H1 (cell line): ENCODE results near the gene TPSAB1. TPM values are rescaled to one million over a fixed set of nuclear protein-coding genes. Genes with fewer than 3 reads are reported as not detected.
A peak's percentile ranks its signal among the peaks of the same experiment; 100 is the strongest.

ENCODE experiments used
- CTCF ChIA-PET: fragments of 300-600 bp; sonication (Branson Sonifier 250); formaldehyde crosslinking; loops from one replicate; lab custom pipeline; 2021; ENCODE audit not compliant: partially characterized antibody; lab: Charles Lee
- POLR2A ChIA-PET: fragments of 300-600 bp; sonication (Branson Sonifier 250); formaldehyde crosslinking; loops from one replicate; lab custom pipeline; 2021; ENCODE audit warnings: inconsistent platforms; ENCODE audit not compliant: partially characterized antibody; lab: Charles Lee
- DNase-seq, 2 experiments: peaks; one replicate each; pipeline versions ENCODE4 v3.0.0 to v3.0.0-alpha.2; 2010 to 2022; ENCODE audit warnings: low spot score in 2 of 2, low read depth in 1 of 2, mixed read lengths in 1 of 2
- FAIRE-seq: peaks from 2 replicates; lab custom pipeline; 2011; peaks lifted over from hg19 to GRCh38; lab: Jason Lieb, UNC
- H2AFZ ChIP-seq: 2 replicates; pipeline ENCODE4 v1.8.1; 2012; ENCODE audit warnings: low read length, inconsistent platforms
- H2AK5ac ChIP-seq: 2 replicates; pipeline ENCODE4 v1.6.1; 2013; ENCODE audit warnings: low read depth, low read length
- H2BK120ac ChIP-seq: replicated peaks from 2 replicates; pipeline ENCODE3; 2013; ENCODE audit warnings: low read depth, low read length, inconsistent platforms
- H2BK12ac ChIP-seq: 2 replicates; pipeline ENCODE4 v1.6.1; 2013; ENCODE audit warnings: low read depth, low read length
- H2BK15ac ChIP-seq: 2 replicates; pipeline ENCODE4 v1.6.1; 2013; ENCODE audit warnings: low read length
- H2BK20ac ChIP-seq: 2 replicates; pipeline ENCODE4 v1.6.1; 2013; ENCODE audit warnings: low read length
- H2BK5ac ChIP-seq: 2 replicates; pipeline ENCODE4 v1.6.1; 2013; ENCODE audit warnings: low read depth, low read length
- H3K14ac ChIP-seq: 2 replicates; pipeline ENCODE4 v1.6.1; 2013; ENCODE audit warnings: inconsistent platforms; ENCODE audit not compliant: insufficient read length
- H3K18ac ChIP-seq: 2 replicates; pipeline ENCODE4 v1.6.1; 2013; ENCODE audit warnings: low read length; ENCODE audit errors: extremely low read depth
- H3K23ac ChIP-seq: 2 replicates; pipeline ENCODE4 v1.6.1; 2013; ENCODE audit warnings: inconsistent platforms; ENCODE audit not compliant: insufficient read length
- H3K23me2 ChIP-seq: 2 replicates; pipeline ENCODE4 v1.6.1; 2013; ENCODE audit warnings: low read depth, low read length
- H3K27ac ChIP-seq: 2 replicates; pipeline ENCODE4 v1.6.1; 2011; ENCODE audit warnings: low read depth, low read length, inconsistent platforms
- H3K27me3 ChIP-seq, 4 experiments: replicated peaks in 1 of 4; 1 replicate in 1 of 4; 2 replicates in 3 of 4; pipeline versions ENCODE4 v1.6.1 to v1.8.1; 2011 to 2013; ENCODE audit warnings: low read length in 3 of 4, mild to moderate bottlenecking in 3 of 4, inconsistent platforms in 2 of 4, mixed read lengths in 2 of 4, moderate library complexity in 1 of 4; ENCODE audit not compliant: control insufficient read depth in 3 of 4, insufficient read depth in 3 of 4; ENCODE audit errors: extremely low read depth in 1 of 4
- H3K36me3 ChIP-seq, 4 experiments: 2 replicates each; pipeline versions ENCODE4 v1.6.1 to v1.8.1; 2011 to 2013; ENCODE audit warnings: mild to moderate bottlenecking in 4 of 4, low read length in 3 of 4, moderate library complexity in 2 of 4, control low read depth in 1 of 4, inconsistent platforms in 1 of 4; ENCODE audit not compliant: insufficient read depth in 4 of 4, control insufficient read depth in 2 of 4
- H3K4ac ChIP-seq: replicated peaks from 2 replicates; pipeline ENCODE3; 2013; ENCODE audit warnings: low read length, low read depth, mixed read lengths, inconsistent platforms; ENCODE audit not compliant: insufficient read length
- H3K4me1 ChIP-seq, 4 experiments: replicated peaks in 1 of 4; 1 replicate in 1 of 4; 2 replicates in 3 of 4; pipeline versions ENCODE4 v1.6.1 to v1.8.1; 2011 to 2013; ENCODE audit warnings: low read length in 3 of 4, inconsistent platforms in 2 of 4, mixed read lengths in 1 of 4; ENCODE audit not compliant: insufficient read depth in 4 of 4, control insufficient read depth in 3 of 4
- H3K4me2 ChIP-seq, 2 experiments: 2 replicates each; pipeline versions ENCODE4 v1.6.1 to v1.8.1; 2011 to 2013; ENCODE audit warnings: low read depth in 2 of 2, low read length in 2 of 2, control low read depth in 1 of 2, inconsistent platforms in 1 of 2, mild to moderate bottlenecking in 1 of 2; ENCODE audit not compliant: insufficient read depth in 1 of 2
- H3K4me3 ChIP-seq, 4 experiments: fragments of 200-600, 300-600 bp in 1 of 4; sonication (generic), shearing (Covaris generic), sonication (Bioruptor Twin) in 1 of 4; 2 replicates each; pipeline versions ENCODE4 v1.5.1 to v1.8.1; 2011 to 2016; ENCODE audit warnings: low read length in 4 of 4, low read depth in 3 of 4, control low read depth in 2 of 4, inconsistent platforms in 2 of 4, mild to moderate bottlenecking in 2 of 4, mixed read lengths in 1 of 4, moderate library complexity in 1 of 4; ENCODE audit not compliant: insufficient read depth in 2 of 4; ENCODE audit errors: extremely low read depth in 1 of 4
- H3K56ac ChIP-seq: replicated peaks from 2 replicates; pipeline ENCODE3; 2013; ENCODE audit warnings: low read depth, mild to moderate bottlenecking, mixed read lengths, low read length, inconsistent platforms; ENCODE audit not compliant: insufficient read length
- H3K79me1 ChIP-seq: 2 replicates; pipeline ENCODE4 v1.6.1; 2013; ENCODE audit warnings: low read depth, low read length, control low read depth
- H3K79me2 ChIP-seq, 2 experiments: 2 replicates each; pipeline versions ENCODE4 v1.6.1 to v1.8.1; 2012 to 2013; ENCODE audit warnings: low read length in 2 of 2, mild to moderate bottlenecking in 2 of 2, inconsistent platforms in 1 of 2; ENCODE audit not compliant: insufficient read depth in 2 of 2, control insufficient read depth in 1 of 2
- H3K9ac ChIP-seq, 4 experiments: replicated peaks in 1 of 4; 1 replicate in 1 of 4; 2 replicates in 3 of 4; pipeline versions ENCODE4 v1.6.1 to v1.8.1; 2011 to 2013; ENCODE audit warnings: low read depth in 3 of 4, low read length in 3 of 4, control low read depth in 2 of 4, mild to moderate bottlenecking in 2 of 4, moderate library complexity in 2 of 4, inconsistent platforms in 1 of 4; ENCODE audit errors: extremely low read depth in 1 of 4
- H3K9me3 ChIP-seq, 2 experiments: 2 replicates each; pipeline versions ENCODE4 v1.6.1 to v1.8.1; 2012 to 2013; ENCODE audit warnings: mild to moderate bottlenecking in 2 of 2, moderate library complexity in 2 of 2, control low read depth in 1 of 2, inconsistent platforms in 1 of 2, low read depth in 1 of 2, low read length in 1 of 2, mixed read lengths in 1 of 2; ENCODE audit not compliant: insufficient read depth in 2 of 2
- H4K20me1 ChIP-seq, 2 experiments: replicated peaks in 1 of 2; 2 replicates each; pipeline versions ENCODE3 to v1.8.1; 2011 to 2013; ENCODE audit warnings: inconsistent platforms in 2 of 2, low read length in 2 of 2, mild to moderate bottlenecking in 1 of 2; ENCODE audit not compliant: insufficient read depth in 2 of 2, control insufficient read depth in 1 of 2
- H4K5ac ChIP-seq: 2 replicates; pipeline ENCODE4 v1.6.1; 2013; ENCODE audit warnings: low read length, low read depth, mixed read lengths, inconsistent platforms; ENCODE audit not compliant: insufficient read length
- H4K8ac ChIP-seq: 2 replicates; pipeline ENCODE4 v1.8.0; 2013; ENCODE audit warnings: mild to moderate bottlenecking, moderate library complexity, low read length, inconsistent platforms; ENCODE audit not compliant: insufficient read depth; ENCODE audit errors: extremely low read depth
- H4K91ac ChIP-seq: replicated peaks from 2 replicates; pipeline ENCODE3; 2013; ENCODE audit warnings: low read length, mixed read lengths, inconsistent platforms; ENCODE audit not compliant: insufficient read length
- BCL11A ChIP-seq, 2 experiments: IDR thresholded peaks; one replicate each; pipeline ENCODE4 v1.6.1; 2011; ENCODE audit warnings: low read depth in 2 of 2, low read length in 2 of 2, mild to moderate bottlenecking in 2 of 2
- CBX5 ChIP-seq: fragments of 300-800, 300-1000 bp; sonication (generic); IDR thresholded peaks from 2 replicates; pipeline ENCODE4 v1.7.1; 2016; ENCODE audit warnings: antibody characterized with exemption, low read length, low read depth
- EP300 ChIP-seq, 2 experiments: IDR thresholded peaks; 1 replicate in 1 of 2; 2 replicates in 1 of 2; pipeline ENCODE4 v1.6.1; 2011 to 2012; ENCODE audit warnings: low read depth in 2 of 2, low read length in 2 of 2, mild to moderate bottlenecking in 2 of 2, borderline replicate concordance in 1 of 2, inconsistent platforms in 1 of 2, moderate library complexity in 1 of 2
- GABPA ChIP-seq: IDR thresholded peaks from 2 replicates; pipeline ENCODE4 v1.6.1; 2011; ENCODE audit warnings: mild to moderate bottlenecking, low read length, moderate library complexity, borderline replicate concordance; ENCODE audit not compliant: insufficient read depth
- GTF2F1 ChIP-seq: IDR thresholded peaks from 2 replicates; pipeline ENCODE4 v1.6.1; 2012; ENCODE audit warnings: low read depth, low read length, improper control_type of control experiment, borderline replicate concordance
- MAFK ChIP-seq: IDR thresholded peaks from 2 replicates; pipeline ENCODE4 v1.6.1; 2012; ENCODE audit warnings: low read depth, mild to moderate bottlenecking, improper control_type of control experiment, low read length
- RFX5 ChIP-seq: IDR thresholded peaks from 2 replicates; pipeline ENCODE4 v1.6.1; 2011; ENCODE audit warnings: low read depth, low read length, improper control_type of control experiment, borderline replicate concordance
- RXRA ChIP-seq: IDR thresholded peaks from 2 replicates; pipeline ENCODE4 v1.6.1; 2011; ENCODE audit warnings: low read depth, mild to moderate bottlenecking, low read length, moderate library complexity; ENCODE audit not compliant: insufficient read depth
- TAF7 ChIP-seq: optimal IDR thresholded peaks from 2 replicates; pipeline ENCODE3; 2011; ENCODE audit warnings: low read depth, mild to moderate bottlenecking, inconsistent platforms, low read length, moderate library complexity, borderline replicate concordance
- TCF12 ChIP-seq: IDR thresholded peaks from 2 replicates; pipeline ENCODE4 v1.6.1; 2011; ENCODE audit warnings: low read depth, mild to moderate bottlenecking, low read length
- WGBS, 2 experiments: shearing (Covaris generic) in 1 of 2; methylation state at CpG; one replicate each; pipeline versions ENCODE4 v1.1.6 to v1.1.7; 2013 to 2015; ENCODE audit warnings: low lambda C conversion rate in 2 of 2, mixed read lengths in 2 of 2, inconsistent platforms in 1 of 2, low coverage in 1 of 2, missing lambda C conversion rate in 1 of 2; ENCODE audit not compliant: insufficient replicate concordance in 2 of 2, insufficient coverage in 1 of 2, insufficient read length in 1 of 2; ENCODE audit errors: extremely low coverage in 1 of 2, missing lambda C conversion rate in 1 of 2; 5-methylcytosine and 5-hydroxymethylcytosine counted together
- polyA plus RNA-seq, 7 experiments: library from polyadenylated mRNA; depleted of rRNA in 3 of 7; stranded (reverse) in 5 of 7; unstranded in 2 of 7; fragments of >200 nt in 5 of 7; fragments of 200-250 nt in 2 of 7; gene quantifications; 1 replicate in 5 of 7; 2 replicates in 1 of 7; 4 replicates in 1 of 7; pipeline versions ENCODE4 v1.2.1 to v1.2.3, GENCODE V29; 2011 to 2013; ENCODE audit warnings: missing spikeins in 2 of 7, mixed read lengths in 2 of 7
- total RNA-seq: library from RNA; stranded (reverse); fragmentation: NEBNext Ultra II Directional; extraction: Animal tissue kit (Norgen Biotek cat#: 25700); gene quantifications from 2 replicates; pipeline ENCODE4 v1.2.1, GENCODE V29; 2021

TPSAB1 gene
- total and polyA plus RNA-seq, 2 of the 8 experiments (the other 6 are each of a cell fraction or from before 2014, with no cell fraction given): 0.09 TPM; not detected in 1

DNA sequence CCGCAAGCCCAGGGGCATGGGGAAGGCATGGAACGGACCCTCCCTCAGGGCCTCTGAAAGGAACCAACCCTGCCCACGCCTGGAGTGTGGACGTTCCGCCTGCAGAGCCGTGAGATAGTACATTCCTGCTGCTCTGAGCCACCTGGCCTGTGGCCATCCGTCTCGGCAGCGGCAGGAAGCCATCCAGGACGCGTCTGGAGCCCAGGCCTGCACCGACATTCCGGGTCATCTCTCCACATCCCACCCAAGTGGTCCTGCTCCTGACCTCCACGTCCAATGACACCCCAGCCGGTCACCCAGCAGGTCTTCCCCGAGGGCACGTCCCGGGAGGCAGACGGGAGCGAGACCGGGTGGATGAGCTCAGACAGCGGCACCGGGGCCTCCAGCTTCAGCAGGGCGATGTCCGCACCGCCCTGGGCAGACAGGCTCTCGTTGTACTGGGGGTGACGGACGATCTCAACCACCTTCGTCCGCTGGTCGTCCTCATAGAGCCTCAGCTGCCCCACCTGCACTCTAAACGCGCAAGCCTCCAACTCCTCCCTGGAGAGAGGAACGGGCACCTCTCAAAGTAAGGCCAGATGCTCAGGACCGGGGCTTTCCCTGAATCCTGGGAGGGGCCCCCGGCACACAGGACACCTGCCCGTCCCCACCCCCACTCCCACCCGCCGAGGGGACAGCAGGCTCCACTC is 47.6 kb downstream of the TPSAB1 start:
- Histone ChIP-seq H3K4me2 (no peak overlapping the region), H3K27me3 (peaks cover 7 to 39% (median 26%) of the 10 kb centered on the region in 4 experiments), H2AFZ (no peak overlapping the region), H3K27ac (no peak overlapping the region), H2BK5ac (0 out of 2 replicates have a peak overlapping the region, but pooled peaks have one; percentile 35), H2AK5ac (no peak overlapping the region), H3K79me2 (no peaks in the 10 kb centered on the region), H2BK20ac (no peak overlapping the region), H3K18ac (no peak overlapping the region), H2BK12ac (peak overlapping the region; percentile 80; the same call in 1 of the 2 replicates), H4K5ac (no peak overlapping the region), H2BK15ac (peak overlapping the region; percentile 46; the same call in 1 of the 2 replicates), H3K4me3 (no peak overlapping the region), H4K91ac (peak overlapping the region; percentile 15), H3K79me1 (no peaks in the 10 kb centered on the region), H3K36me3 (no peaks in the 10 kb centered on the region), H3K14ac (no peak overlapping the region), H3K9me3 (no peaks in the 10 kb centered on the region), H2BK120ac (no peak overlapping the region), H3K23me2 (peaks cover 3% of the 10 kb centered on the region; the same call in 1 of the 2 replicates), H4K20me1 (peaks cover 0 to 2% of the 10 kb centered on the region in 2 experiments), H4K8ac (no peak overlapping the region; the same call in 1 of the 2 replicates), H3K4me1 (peaks cover 3 to 30% (median 18%) of the 10 kb centered on the region in 4 experiments; a peak in 6 of 7 replicates), H3K4ac (no peak overlapping the region), H3K56ac (no peak overlapping the region), H3K23ac (no peak overlapping the region), H3K9ac (no peak overlapping the region; a peak in 1 of 7 replicates)
- ChIA-PET POLR2A (no interaction called here), CTCF (interaction anchor here (1.7 to 4.7 kb wide), 3 partner anchors 10 to 17 kb away, joined by 6 to 35 read pairs (median 7); no protein-coding TSS in a partner anchor)
- 88% methylated on average over 33 of the region's 40 CpGs; no CpG with 5 or more reads in 1 of the 2 experiments for WGBS, 2 experiments
- DNase-seq: no peak
- TF ChIP-seq MAFK: no peak
- no peak for TF ChIP-seq RXRA
- no peak for TF ChIP-seq TCF12
- TF ChIP-seq GABPA: no peak
- TF ChIP-seq EP300 (IDR thresholded peaks at IDR 0.05; ENCODE audit: borderline replicate concordance in 1 of 2, low read depth in 2 of 2, low read length in 2 of 2): no peak
- no peak for TF ChIP-seq GTF2F1
- TF ChIP-seq CBX5: no peak
- no peak for TF ChIP-seq RFX5
- no peak for TF ChIP-seq BCL11A (IDR thresholded peaks at IDR 0.05; ENCODE audit: low read depth in 2 of 2, low read length in 2 of 2)
- TF ChIP-seq TAF7: no peak
- no peak for FAIRE-seq
